ENCODE measurements around the gene SPOP.

DNA sequence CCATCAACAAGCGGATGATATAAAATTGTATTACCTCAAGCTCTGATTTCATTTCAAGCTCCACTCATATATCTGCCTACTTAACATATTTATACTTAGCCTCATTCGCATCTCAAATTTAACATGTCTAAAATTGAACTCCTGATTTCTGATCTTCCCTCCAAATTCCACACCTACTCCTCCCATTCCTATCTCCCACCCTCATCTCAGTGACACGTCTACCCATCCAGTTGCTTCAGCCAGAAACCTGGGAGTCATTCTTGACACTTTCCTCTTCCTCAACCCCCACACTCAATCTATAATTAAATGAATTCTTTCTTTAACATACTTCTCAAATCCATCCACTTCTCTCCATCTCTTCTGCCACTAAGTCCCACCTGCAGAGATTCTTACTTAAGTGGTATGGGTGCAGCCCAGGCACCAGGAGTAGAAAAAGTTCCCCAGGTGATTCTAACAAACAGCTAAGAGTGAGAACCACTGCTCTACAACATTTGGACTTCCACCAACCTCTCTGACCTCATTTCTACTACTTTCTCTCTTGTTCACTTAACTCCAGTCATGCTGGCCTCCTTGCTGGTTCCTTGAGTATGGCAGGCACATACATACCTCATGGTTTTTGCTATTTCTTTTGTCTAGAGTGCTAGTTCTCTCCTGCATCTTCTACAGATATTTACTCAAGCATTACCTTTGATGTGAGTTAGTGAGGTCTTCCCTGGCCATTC is 18.1 kb downstream of the SPOP start:
- TF ChIP-seq FOXM1 (IDR thresholded peaks at IDR 0.05; ENCODE audit: borderline replicate concordance) = no peak
- no peak for TF ChIP-seq ZNF384 (IDR thresholded peaks at IDR 0.05)
- no peak for TF ChIP-seq ARNT (IDR thresholded peaks at IDR 0.05)
- TF ChIP-seq CTBP1 (IDR thresholded peaks at IDR 0.05; ENCODE audit: borderline replicate concordance) = no peak
